H1 (cell line): Measurements from ENCODE around the gene LONRF2. TPM values are rescaled to one million over a fixed set of nuclear protein-coding genes. Genes with fewer than 3 reads are reported as not detected.

Experiments
- ATF3 ChIP-seq: IDR thresholded peaks from 2 replicates; pipeline ENCODE4 v1.6.1; 2011; ENCODE audit warnings: low read depth, mild to moderate bottlenecking, low read length; ENCODE audit not compliant: insufficient read depth
- EP300 ChIP-seq, 2 experiments: IDR thresholded peaks; 1 replicate in 1 of 2; 2 replicates in 1 of 2; pipeline ENCODE4 v1.6.1; 2011 to 2012; ENCODE audit warnings: low read depth in 2 of 2, low read length in 2 of 2, mild to moderate bottlenecking in 2 of 2, borderline replicate concordance in 1 of 2, inconsistent platforms in 1 of 2, moderate library complexity in 1 of 2
- HDAC2 ChIP-seq, 2 experiments: fragments of 300-600 bp in 1 of 2; sonication (generic) in 1 of 2; IDR thresholded peaks; 2 replicates each; pipeline ENCODE4 v1.6.1; 2011 to 2012; ENCODE audit warnings: low read depth in 2 of 2, low read length in 2 of 2, mild to moderate bottlenecking in 2 of 2, moderate library complexity in 2 of 2, borderline replicate concordance in 1 of 2, inconsistent platforms in 1 of 2
- POLR2AphosphoS5 ChIP-seq: IDR thresholded peaks from 2 replicates; pipeline ENCODE4 v1.6.1; 2011; ENCODE audit warnings: low read depth, low read length
- SIX5 ChIP-seq: IDR thresholded peaks from 2 replicates; pipeline ENCODE4 v1.6.1; 2011; ENCODE audit warnings: mild to moderate bottlenecking, low read depth, low read length
- SUZ12 ChIP-seq: fragments of 200-600 bp; sonication (generic); IDR thresholded peaks from 2 replicates; pipeline ENCODE4 v1.6.1; 2012; ENCODE audit warnings: mild to moderate bottlenecking, inconsistent platforms, low read length, moderate library complexity, mixed read lengths
- polyA plus RNA-seq, 7 experiments: library from polyadenylated mRNA; depleted of rRNA in 3 of 7; stranded (reverse) in 5 of 7; unstranded in 2 of 7; fragments of >200 nt in 5 of 7; fragments of 200-250 nt in 2 of 7; gene quantifications; 1 replicate in 5 of 7; 2 replicates in 1 of 7; 4 replicates in 1 of 7; pipeline versions ENCODE4 v1.2.1 to v1.2.3, GENCODE V29; 2011 to 2013; ENCODE audit warnings: missing spikeins in 2 of 7, mixed read lengths in 2 of 7
- total RNA-seq: library from RNA; stranded (reverse); fragmentation: NEBNext Ultra II Directional; extraction: Animal tissue kit (Norgen Biotek cat#: 25700); gene quantifications from 2 replicates; pipeline ENCODE4 v1.2.1, GENCODE V29; 2021

Gene LONRF2
- total and polyA plus RNA-seq, 2 of the 8 experiments (the other 6 are each of a cell fraction or from before 2014, with no cell fraction given), result 0.24 to 0.74 TPM

- no peak for TF ChIP-seq SUZ12
- no peak for TF ChIP-seq HDAC2 (IDR thresholded peaks at IDR 0.05; ENCODE audit: borderline replicate concordance in 1 of 2, low read depth in 2 of 2, low read length in 2 of 2)
- TF ChIP-seq POLR2AphosphoS5, result no peak
- no peak for TF ChIP-seq EP300 (IDR thresholded peaks at IDR 0.05; ENCODE audit: borderline replicate concordance in 1 of 2, low read depth in 2 of 2, low read length in 2 of 2)
- no peak for TF ChIP-seq SIX5
- no peak for TF ChIP-seq ATF3
These were observed 84.5 kb downstream of the LONRF2 start (continued) for GRCh38 chr2:100237770-100238169.
